NT2/D1 (cell line): Measurements from ENCODE around the gene CCR1.

ENCODE experiments used
- DNase-seq: peaks from one replicate; pipeline ENCODE4 v3.0.0-alpha.2; 2011; ENCODE audit warnings: low read depth, low spot score
- H3K27me3 ChIP-seq: 2 replicates; pipeline ENCODE4 v1.6.0; 2011; ENCODE audit warnings: mild to moderate bottlenecking; ENCODE audit not compliant: insufficient read length, insufficient read depth
- H3K36me3 ChIP-seq: 2 replicates; pipeline ENCODE4 v1.6.1; 2011; ENCODE audit warnings: mild to moderate bottlenecking, low read length, mixed read lengths; ENCODE audit not compliant: insufficient read depth, insufficient read length
- H3K4me1 ChIP-seq: 2 replicates; pipeline ENCODE4 v1.5.1; 2011; ENCODE audit not compliant: insufficient read depth, insufficient read length
- H3K4me3 ChIP-seq: 2 replicates; pipeline ENCODE4 v1.5.1; 2011; ENCODE audit warnings: low read depth; ENCODE audit not compliant: insufficient read length
- H3K9ac ChIP-seq: 2 replicates; pipeline ENCODE4 v1.6.0; 2011; ENCODE audit warnings: low read depth; ENCODE audit not compliant: insufficient read length
- H3K9me3 ChIP-seq: 2 replicates; pipeline ENCODE4 v1.5.1; 2011; ENCODE audit warnings: mild to moderate bottlenecking, low read length; ENCODE audit not compliant: insufficient read depth
- SUZ12 ChIP-seq: IDR thresholded peaks from 2 replicates; pipeline ENCODE4 v1.6.1; 2011; ENCODE audit not compliant: insufficient read length, insufficient read depth; ENCODE audit errors: extremely low read depth
- YY1 ChIP-seq: IDR thresholded peaks from 2 replicates; pipeline ENCODE4 v1.6.1; 2011; ENCODE audit not compliant: insufficient read length, insufficient read depth
- ZNF274 ChIP-seq: IDR thresholded peaks from 2 replicates; pipeline ENCODE4 v1.6.1; 2011; ENCODE audit warnings: mild to moderate bottlenecking, low read depth, low read length

Gene CCR1

GRCh38 chr3:46200790-46201189 is 7.3 kb downstream of the CCR1 start:
- Histone ChIP-seq H3K27me3 (no peaks in the 10 kb centered on the region), H3K9ac (no peak overlapping the region), H3K4me1 (no peaks in the 10 kb centered on the region), H3K36me3 (no peaks in the 10 kb centered on the region), H3K4me3 (no peak overlapping the region), H3K9me3 (no peaks in the 10 kb centered on the region; the same call in 1 of the 2 replicates)
- TF ChIP-seq ZNF274, result no peak
- TF ChIP-seq SUZ12, result no peak
- TF ChIP-seq YY1, result no peak
- DNase-seq, result no peak

DNA sequence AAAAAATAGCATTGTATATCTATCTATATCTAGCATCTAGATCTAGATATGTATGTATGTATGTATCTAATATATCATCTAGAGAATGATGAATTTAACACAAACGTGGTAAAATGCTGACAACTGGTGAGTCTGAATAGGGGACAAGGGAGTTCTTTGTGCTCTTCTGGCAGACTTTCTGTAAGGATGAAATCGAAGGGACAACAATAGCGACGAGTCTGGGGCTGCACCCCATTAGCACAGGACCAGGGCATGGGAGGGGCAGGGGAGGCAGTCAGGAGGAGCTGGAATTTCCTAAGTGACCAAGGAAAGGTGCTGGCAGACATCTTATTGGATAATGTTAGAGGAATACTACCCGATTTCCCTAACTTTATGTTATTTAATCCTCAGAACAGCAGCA is 7.9 kb downstream of the CCR1 start:
- H3K9ac ChIP-seq, result no peak overlapping the region
- no peaks in the 10 kb centered on the region; the same call in 1 of the 2 replicates for H3K9me3 ChIP-seq
- H3K36me3 ChIP-seq, result no peaks in the 10 kb centered on the region
- H3K27me3 ChIP-seq, result no peaks in the 10 kb centered on the region
- no peaks in the 10 kb centered on the region for H3K4me1 ChIP-seq
- DNase-seq, result no peak
- no peak overlapping the region for H3K4me3 ChIP-seq
- TF ChIP-seq SUZ12, result no peak
- no peak for TF ChIP-seq YY1
- TF ChIP-seq ZNF274, result no peak

DNA sequence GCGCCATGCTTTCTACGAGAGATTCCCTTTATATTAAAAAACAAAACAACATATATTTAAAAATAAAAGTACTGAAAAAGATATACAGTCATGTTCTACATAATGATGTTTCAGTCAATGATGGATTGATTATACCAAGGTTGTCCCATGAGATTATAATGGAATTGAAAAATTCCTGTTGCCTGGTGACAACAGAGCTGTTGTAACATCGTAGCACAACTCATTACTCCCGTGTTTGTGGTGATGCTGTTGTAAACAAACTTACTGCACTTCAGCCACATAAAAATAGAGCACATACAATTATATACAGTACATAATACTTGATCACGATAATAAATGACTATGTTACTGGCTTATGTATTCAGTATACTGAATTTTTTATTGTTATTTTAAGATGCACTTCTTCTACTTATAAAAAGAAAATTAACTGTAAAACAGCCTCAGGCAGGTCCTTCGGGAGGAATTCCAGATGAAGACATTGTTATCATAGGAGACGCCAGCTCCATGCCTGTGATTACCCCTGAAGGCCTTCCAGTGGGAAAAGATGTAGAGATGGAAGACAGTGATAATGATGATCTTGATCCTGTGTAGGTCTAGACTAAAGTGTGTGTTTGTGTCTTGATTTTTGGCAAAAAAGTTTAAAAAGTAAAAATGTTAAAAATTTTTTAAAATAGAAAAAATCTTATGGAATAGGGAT is 11.7 kb downstream of the CCR1 start:
- Histone ChIP-seq H3K9me3 (peaks cover 22% of the 10 kb centered on the region), H3K36me3 (no peaks in the 10 kb centered on the region), H3K9ac (no peak overlapping the region), H3K4me1 (no peaks in the 10 kb centered on the region), H3K4me3 (no peak overlapping the region), H3K27me3 (no peaks in the 10 kb centered on the region)
- no peak for TF ChIP-seq YY1
- DNase-seq, result no peak

DNA sequence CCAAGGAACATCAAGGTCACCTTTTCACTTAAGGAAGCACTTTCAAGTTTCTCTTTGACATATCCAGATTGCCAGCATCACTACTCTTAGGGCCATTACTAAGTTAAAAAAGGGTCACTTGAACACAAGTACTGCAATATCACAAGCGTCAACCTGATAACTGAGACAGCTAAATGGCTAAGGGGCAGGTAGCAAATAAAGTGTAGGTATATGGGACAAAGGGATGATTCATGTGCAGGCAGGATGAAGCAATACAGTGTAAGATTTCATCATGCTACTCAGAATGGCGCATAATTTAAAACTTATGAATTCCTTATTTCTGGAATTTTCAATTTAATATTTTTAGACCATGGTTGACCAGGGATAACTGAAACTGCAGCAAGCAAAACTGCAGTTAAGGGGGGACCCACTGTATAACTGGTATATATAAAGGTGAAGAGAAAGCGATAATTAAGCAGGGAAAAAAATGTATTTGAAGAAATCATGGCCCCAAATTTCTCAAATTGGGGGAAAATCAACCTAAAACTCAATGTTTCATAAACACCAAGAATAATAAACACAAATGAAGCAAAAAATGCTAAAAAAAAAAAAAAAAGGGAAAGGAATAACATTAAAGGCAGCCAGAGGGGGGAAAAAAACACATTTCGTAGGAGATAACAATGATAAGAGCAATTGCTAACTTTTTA is 13.1 kb downstream of the CCR1 start:
- Histone ChIP-seq H3K4me3 (no peak overlapping the region), H3K4me1 (no peaks in the 10 kb centered on the region), H3K9me3 (peaks cover 22% of the 10 kb centered on the region), H3K9ac (no peak overlapping the region), H3K36me3 (no peaks in the 10 kb centered on the region), H3K27me3 (no peaks in the 10 kb centered on the region)
- TF ChIP-seq SUZ12 (no peak), ZNF274 (no peak), YY1 (no peak)
- DNase-seq, result no peak

DNA sequence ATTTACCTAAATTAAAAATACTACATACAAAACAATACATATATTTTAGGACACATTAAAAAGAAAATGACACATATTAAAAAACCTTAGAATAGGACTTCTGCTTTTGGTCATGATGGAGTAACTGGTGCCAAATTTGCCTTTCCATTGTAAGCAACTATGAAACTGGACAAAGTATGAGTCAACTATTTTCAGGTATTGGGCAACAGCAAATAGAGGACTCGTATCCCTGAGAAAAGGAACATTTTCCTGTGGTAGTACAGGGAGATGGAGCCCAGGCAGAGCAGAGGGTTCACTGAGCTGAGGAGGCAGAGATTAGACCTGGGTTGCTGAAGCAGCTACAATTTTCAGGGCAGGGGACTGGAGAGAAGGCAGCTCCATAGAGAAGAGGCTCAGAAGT is 14.7 kb downstream of the CCR1 start:
- no peak for TF ChIP-seq ZNF274
- no peak for TF ChIP-seq YY1
- no peak for TF ChIP-seq SUZ12

DNA sequence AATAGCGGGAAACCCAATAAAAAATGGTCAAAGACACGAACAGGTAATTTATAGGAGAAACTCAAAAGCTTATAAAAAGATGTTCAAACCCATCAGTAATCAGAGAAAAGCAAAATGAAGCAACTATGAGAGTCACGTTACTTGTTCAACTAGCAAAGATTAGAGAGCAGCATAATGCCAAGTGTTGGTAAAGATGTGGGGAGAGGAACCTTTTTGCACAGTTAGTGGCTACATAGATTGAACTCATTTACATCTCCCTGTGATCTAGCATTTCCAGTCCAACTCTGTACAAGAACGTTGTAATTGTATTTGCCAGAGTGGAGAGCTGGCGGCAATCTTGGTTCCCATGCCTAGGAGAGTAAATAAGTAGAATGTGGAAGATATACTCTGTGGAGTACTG is 15.2 kb downstream of the CCR1 start:
- peaks cover 22% of the 10 kb centered on the region for H3K9me3 ChIP-seq
- H3K9ac ChIP-seq, result no peak overlapping the region
- no peaks in the 10 kb centered on the region for H3K27me3 ChIP-seq
- no peak overlapping the region for H3K4me3 ChIP-seq
- H3K36me3 ChIP-seq, result no peaks in the 10 kb centered on the region
- H3K4me1 ChIP-seq, result no peaks in the 10 kb centered on the region
- DNase-seq, result no peak
- TF ChIP-seq YY1, result no peak
- TF ChIP-seq ZNF274, result no peak
- no peak for TF ChIP-seq SUZ12

More for the DNA sequence above, 14.7 kb downstream of the CCR1 start:
- H3K4me3 ChIP-seq, result no peak overlapping the region
- no peak overlapping the region for H3K9ac ChIP-seq
- no peaks in the 10 kb centered on the region for H3K27me3 ChIP-seq
- no peaks in the 10 kb centered on the region for H3K4me1 ChIP-seq
- H3K36me3 ChIP-seq, result no peaks in the 10 kb centered on the region
- H3K9me3 ChIP-seq, result peaks cover 22% of the 10 kb centered on the region
- DNase-seq, result no peak

- Histone ChIP-seq H3K4me3 (no peak overlapping the region), H3K4me1 (no peaks in the 10 kb centered on the region), H3K27me3 (no peaks in the 10 kb centered on the region), H3K36me3 (no peaks in the 10 kb centered on the region), H3K9ac (no peak overlapping the region), H3K9me3 (peaks cover 22% of the 10 kb centered on the region)
- TF ChIP-seq ZNF274 (no peak), YY1 (no peak)
- no peak for DNase-seq
Observed at GRCh38 chr3:46191730-46192129, 16.4 kb downstream of the CCR1 start.
